ENCODE measurements around the gene ADAM19.

The ADAM19 gene

DNA sequence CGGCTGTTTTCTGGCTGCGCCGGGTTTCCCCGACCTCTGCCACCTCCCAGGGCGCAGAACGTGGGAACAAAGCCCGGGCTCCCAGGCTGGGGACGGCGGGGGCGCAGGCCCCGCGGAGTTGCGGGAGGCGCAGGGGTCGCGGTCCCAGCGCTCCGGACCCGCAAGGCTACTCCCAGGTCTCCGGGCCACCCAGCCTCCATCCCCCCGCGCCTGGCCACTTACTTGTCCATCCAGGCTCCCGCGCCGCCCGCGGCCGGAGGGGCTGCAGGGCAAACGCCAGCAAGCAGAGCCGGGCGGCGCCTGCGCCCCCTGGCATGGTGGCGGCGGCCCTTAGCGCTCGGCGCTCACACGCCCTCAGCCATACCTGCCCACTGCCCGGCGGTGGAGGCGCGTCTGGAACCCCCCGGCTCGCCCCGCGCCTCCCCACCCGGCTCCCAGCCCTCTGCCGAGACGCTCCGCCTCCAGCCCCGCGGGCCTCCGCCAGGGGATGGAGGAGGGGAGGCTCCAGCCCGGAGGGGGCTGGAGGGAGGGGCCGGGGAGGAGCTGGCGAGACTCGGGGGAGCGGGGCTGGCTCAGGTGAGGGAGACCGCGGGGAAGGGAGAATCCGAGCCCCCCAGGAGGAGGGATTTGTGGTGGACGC is at the start of gene ADAM19:
TSS of gene ADAM19 (minus strand) at position 395 of the 640 bp plus-strand sequence. CDS start at position 316, 79 bp downstream.
- no peak for DNase-seq

DNA sequence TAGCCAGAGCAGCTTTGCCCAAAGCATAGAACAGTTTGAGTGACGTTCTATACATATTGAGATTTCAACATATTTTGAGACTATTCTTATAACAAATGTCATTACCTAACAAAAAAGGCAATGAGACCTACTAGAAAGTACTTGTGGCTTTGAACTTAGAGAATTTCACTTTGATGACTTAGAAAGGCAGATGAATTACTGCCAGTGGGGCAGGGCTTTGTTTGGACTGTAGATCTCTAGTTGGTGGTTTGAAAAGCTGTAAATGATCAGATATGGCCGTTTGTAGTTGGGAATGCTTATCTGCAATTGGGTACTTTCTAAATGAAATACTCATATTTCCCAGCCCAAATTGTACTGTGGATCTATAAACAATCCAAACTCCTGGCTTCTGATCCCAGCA is 48.6 kb upstream of the ADAM19 start:
- no peak for DNase-seq

DNA sequence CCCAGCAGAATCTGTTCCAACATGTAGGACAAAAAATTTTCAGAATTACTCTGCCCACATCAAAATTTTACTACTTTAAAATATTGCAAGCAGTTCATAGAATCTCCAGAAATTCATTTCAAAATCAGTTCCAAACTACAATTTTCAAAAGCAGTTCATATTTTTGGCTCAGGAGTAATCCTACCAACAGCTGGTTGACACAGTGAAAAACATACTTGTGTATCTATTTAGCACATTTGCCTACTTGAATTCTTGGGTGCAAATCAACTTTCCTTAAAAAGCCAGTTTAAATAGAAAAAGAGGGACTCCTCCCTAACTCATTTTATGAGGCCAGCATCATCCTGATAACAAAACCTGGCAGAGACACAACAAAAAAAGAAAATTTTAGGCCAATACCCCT is 45.2 kb upstream of the ADAM19 start:
- no peak for DNase-seq

DNA sequence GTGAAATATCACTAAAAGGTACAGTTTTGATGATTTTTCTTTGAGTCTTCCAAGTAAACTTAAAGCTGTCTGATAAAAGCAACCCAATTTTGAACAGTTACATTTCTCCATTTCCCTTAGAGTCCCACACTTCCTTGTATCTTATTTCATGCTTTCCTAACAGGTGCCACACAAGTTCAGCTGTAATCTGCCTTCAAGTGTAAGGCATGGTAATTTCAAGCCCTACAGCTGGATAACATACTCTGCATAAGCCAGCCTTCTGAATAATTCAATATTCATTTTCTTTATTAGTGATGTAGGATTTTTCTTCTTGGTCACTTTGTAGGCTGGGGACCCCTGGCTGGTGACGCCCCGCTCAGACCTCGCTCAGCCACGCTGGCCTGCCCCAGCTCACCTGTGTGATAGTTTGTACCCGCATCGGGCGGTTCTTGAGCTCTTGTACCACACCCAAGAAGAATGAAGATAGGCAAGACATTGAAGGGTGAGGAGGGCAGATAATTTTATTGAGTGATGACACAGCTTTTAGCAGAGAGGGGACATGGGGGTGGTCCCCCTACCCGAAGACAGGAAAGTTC is 42.7 kb upstream of the ADAM19 start:
- no peak for DNase-seq

- no peak for DNase-seq
Measured at GRCh38 chr5:157616785-157617184, 41.2 kb upstream of the ADAM19 start.

DNA sequence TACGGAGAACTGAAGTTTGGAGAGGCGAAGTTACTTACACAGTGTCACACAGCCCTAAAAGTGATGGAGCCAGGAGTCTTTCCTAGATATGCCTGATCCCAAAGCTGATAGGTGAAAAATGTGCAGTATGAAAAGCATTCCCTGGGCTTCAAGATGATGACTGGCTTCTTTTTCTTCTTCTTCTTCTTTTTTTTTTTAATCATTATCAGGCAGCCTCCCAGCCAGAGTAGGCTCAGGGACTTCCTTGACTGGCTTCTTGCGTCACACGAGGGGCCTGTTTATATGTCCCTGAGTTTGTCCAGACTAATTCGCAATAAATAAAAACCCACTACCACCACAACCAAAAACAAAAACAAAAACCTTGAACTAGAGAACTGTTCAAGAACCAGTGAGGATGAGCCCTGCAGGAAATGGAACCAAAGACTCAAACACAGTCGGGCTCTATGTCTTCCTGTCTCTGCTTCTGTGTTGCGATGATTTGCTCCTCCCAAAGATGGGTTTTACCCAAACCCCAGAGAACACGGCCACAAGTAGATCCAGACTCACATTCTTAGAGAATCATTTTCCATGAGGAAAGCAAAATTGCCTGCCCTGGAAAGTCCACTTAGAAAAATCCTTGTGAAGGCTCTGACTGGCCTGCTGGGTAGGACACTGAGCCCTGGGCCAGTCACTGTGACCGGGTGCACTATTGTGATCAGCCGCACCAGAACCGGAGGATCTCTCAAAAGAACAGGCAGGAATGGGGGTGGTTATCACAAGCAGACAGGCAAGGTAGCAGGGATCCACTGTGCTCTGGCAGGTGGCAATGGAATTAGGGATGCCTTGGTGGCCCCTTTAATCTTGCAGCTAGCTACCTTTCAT is 38.0 kb upstream of the ADAM19 start:
- DNase-seq: no peak

GRCh38 chr5:157612581-157612980 is 37.0 kb upstream of the ADAM19 start:
- DNase-seq: no peak

GRCh38 chr5:157611571-157612476 is 36.2 kb upstream of the ADAM19 start:
- no peak for DNase-seq

- DNase-seq: no peak
Measured at GRCh38 chr5:157610990-157611389, 35.4 kb upstream of the ADAM19 start.

DNA sequence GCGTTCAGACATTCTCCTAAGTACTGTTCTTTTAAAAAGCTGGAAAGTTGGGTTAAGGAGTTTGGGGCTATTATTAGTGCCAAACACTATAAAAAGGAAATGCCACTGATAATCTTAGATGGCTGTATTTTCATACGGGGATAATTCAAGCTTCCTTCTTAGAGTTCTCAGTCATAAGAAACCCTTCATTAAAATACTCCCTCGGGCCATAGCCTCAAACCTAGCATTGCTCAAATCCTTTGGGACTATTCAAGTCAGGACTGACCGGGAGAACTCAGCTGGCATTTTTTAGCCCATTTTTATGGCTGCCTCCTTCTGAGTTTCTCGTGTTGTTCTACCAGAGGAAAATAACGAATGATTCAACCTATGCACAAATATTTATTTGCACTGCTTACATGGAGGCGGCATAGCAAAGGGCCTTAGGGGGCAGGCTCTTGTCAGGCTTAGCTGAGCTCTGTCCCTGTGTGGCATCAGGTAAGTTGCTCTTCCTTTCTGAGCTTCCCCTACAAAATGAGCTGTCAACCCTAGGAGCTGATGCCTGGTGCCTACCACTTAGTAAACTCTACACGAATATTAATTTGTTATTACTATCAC is 33.5 kb upstream of the ADAM19 start:
- no peak for DNase-seq

DNA sequence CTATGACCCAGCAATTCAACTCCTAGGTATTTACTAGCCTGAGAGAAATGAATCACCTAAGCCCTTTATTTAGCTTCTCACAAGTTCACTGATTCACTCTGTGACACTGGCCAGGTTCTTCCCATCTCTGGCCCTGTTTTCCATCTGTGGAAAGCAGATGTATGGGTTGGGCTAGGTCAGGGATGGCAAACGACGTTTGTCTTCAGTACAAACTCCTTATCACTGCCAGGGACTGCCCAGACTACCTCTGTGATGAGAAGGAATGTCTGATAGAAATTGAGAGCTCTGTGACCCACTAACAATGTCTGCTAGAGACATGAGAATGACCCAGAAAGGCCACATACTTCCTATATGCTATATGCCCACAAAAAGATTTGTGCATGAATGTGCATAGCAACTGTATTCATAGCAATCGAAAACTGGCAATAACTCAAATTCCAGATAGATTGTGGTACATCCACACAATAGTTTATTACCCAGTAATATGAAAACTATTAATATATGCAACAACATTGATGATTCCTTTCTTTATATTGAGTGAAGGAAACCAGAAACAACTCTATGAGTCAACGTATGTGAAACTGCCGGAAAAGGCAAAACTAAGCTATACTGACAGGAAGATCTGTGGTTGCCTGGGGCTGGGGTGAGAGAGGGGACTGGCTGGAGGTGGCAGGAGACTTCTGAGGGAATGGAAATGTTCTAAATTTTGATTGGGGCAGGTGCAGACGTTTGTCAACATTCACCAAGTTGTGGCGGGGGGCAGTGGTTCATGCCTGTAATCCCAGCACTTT is 32.0 kb upstream of the ADAM19 start:
- no peak for DNase-seq

- DNase-seq: no peak
Measured at GRCh38 chr5:157606046-157606445, 30.5 kb upstream of the ADAM19 start.

DNA sequence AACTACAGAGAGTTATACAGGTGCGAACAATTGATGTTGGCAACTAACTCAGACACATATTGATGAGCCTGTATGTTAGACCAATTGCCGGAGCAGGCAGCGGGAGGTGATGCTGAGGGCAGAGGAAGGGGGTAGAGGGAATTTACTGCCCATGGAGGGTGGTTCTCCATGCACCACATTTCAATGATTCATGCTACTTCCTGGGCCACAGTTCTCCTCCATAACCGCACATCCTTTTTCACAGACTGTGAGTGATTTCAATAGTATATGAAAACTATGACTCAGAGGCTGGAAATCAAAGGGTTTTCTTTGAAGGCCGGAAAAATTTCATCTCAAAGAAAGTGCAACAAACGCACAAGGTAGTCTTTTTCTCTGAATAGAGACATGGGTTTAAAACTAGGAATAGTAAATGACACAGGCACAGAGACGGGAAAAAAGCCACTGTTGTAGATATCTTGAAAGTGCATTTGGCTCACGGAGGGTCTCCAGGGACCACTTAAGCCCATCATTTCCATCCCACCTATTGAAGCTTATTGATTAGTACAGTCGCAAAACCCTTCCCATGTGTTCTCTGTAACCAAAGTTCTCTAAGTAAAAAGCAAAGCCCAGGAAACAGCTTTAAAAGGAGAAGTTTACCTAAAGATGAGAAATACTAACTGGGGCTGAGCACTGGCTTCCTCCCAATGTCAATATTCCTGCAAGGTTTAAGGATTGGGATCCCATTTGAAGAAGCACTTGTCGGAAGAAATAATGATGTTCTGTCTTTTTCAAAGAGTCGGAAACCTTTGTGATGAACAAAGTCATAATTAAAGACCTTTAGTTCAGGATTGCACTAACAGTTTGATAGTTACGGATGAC is 28.0 kb upstream of the ADAM19 start:
- DNase-seq: no peak

DNA sequence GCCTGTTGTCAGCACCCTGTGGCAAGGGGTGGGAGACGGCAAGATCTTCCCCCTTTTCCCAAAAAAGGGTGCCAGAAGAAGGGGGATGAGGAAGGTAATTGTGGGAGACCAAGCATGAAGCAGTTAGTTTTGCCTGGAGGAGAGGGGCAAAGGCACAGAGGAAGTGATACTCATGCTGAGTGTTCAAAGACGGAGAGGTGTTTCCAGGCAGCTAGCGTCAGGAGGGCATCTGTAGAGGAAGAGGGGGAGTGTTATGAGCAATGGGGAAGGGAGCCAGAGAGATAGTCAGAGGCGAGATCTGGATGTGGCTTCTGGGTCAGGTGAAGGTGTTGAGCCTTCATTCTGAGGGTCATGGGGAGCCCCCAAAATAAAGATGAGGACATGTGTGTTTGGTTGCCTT is 26.9 kb upstream of the ADAM19 start:
- no peak for DNase-seq

DNA sequence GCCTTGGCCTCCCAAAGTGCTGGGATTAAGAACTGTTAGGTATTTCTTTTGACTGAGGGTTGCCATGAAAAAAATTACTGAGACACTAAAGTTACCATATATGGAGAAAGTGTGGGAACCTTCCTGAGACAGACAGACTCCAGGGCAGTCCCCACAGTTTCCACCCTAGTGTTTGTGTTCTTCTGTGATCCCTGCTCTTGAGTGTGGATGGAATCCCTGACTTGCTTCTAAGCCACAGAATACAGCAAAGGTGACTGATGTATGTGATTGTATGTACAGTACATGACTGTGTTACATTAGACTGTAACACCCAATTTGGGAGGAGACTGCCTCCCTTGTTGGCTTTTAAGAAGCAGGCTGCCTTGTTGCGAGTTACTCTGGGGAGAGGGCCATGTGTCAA is 24.7 kb upstream of the ADAM19 start:
- DNase-seq: no peak

DNA sequence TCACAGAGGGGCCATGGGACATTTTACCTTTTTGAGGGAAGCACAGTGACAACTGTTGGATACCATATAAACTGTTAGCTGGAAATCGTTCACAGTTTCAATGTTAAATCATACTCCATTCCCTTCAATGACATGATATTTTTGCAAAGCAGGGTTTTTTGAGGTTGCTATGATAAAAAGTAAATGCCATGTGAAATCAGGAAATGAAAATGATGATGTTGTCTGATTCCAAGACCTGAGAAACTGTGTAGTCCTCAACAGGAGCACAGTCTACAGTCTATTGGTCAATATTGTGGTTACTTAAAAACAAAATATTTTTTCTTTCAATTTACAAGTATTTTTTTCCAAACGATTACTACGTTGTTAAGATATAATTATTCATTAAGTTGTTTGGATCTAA is 24.0 kb upstream of the ADAM19 start:
- DNase-seq: no peak

DNA sequence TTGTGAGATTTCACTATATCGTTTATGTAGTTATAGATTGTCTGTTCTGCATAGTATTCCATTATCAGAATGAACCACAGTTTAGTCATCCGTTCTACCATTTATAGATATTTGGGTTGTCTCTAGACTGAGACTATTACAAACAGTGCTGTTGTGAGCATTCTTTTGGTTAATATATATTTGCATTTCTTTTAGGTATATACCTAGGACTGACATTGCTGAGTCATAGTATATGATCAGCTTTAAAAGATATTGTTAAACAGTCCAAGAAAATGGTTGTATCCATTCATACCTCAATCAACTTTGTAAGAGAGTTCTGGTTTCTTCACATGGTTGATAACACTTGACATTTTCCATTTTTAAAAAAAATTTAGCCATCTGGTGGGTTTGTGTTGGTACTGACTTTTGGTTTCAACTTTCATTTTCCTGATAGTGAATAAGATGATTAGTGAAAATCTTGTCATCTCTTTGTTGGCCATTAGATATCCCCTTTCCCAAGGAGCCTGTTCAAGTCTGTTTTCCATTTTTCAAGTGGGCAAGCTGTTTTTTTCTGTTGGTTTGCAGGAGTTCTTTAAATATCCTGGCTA is 22.9 kb upstream of the ADAM19 start:
- no peak for DNase-seq

GRCh38 chr5:157597277-157597676 is 21.7 kb upstream of the ADAM19 start:
- DNase-seq: no peak

DNA sequence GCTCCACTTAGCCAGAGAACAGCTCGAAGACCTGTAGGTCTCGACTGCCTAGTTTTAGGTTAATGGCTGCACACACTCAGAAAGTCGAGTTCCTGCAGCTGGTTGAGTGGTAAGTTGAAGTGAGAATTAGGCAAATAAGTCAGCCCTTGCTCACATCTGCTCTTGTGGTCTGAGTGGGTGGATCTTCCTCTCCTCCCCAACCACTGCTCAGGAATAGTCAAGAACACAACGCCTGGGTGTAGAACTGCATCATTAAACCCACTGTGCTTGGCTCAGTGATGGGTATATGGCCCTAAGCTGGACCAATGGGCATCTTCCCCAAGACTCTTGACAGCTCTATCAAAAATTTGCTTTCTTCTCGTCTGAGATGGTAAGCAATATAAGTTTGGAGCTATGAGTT is 20.9 kb upstream of the ADAM19 start:
- DNase-seq: no peak

DNA sequence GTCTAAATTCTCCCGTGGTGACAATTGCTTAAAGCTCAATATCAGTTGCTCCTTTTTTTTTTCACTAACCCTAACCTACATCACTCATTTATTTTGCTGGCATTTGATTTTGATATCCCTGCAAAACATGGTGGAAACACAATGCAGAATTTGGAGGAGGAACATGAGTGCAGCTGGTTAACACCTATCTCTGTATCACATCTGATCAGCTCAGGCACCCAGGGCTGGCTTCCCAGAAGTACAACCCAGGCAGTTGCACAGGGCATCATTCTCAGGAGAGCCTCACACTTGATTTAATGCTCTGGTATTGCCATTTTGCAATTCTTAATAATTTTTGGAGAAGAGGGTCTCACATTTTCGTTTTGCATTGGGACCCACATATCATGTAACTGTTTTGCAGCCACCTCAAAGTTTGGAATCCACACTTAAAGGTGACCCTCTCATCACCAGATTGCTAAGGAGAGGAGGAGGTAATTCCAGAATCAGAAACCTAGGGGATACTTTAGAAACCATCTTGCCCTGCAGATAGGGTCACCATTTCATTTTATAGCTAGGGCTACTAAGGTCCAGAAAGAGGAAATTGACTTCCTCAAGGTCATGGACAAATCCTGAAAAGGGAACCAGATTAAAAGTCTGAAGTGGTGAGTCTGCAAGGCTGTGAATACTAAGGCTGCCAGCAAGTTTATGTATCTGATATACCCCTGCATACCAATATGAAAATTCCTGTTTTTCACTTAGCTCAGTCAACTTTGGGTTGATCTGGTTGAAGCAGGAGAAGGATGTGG is 19.3 kb upstream of the ADAM19 start:
- no peak for DNase-seq
